SIG-M5 treated with dmso at 0.1 percent for 504 hours (cell line): ENCODE results near the gene WNT11.

ENCODE experiments used
- DNase-seq: peaks from one replicate; lab custom pipeline; 2025; ENCODE audit not compliant: unreplicated experiment; lab: John Stamatoyannopoulos, UW

WNT11 gene

GRCh38 chr11:76221365-76221764 is 15.1 kb upstream of the WNT11 start:
- DNase-seq: no peak

DNA sequence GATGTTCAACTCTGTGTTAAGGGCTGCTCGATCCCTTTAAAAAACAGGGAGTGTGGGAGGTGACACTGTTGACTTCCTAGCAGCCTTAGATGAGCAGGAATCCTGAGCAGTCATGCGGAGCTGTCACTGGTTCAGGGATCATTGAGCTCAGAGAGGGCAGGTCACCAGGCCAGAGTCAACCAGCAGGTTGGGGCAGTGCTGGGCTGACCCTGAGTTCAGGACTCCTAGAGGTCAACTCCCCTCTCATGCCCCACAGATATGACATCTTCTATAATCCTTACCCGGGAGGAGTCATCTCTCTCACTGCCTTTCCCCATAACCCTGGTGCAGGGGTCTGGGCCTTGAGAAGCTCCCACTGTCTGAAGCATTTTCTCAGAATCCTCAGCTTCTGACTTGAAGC is 12.9 kb upstream of the WNT11 start:
- DNase-seq: no peak

DNA sequence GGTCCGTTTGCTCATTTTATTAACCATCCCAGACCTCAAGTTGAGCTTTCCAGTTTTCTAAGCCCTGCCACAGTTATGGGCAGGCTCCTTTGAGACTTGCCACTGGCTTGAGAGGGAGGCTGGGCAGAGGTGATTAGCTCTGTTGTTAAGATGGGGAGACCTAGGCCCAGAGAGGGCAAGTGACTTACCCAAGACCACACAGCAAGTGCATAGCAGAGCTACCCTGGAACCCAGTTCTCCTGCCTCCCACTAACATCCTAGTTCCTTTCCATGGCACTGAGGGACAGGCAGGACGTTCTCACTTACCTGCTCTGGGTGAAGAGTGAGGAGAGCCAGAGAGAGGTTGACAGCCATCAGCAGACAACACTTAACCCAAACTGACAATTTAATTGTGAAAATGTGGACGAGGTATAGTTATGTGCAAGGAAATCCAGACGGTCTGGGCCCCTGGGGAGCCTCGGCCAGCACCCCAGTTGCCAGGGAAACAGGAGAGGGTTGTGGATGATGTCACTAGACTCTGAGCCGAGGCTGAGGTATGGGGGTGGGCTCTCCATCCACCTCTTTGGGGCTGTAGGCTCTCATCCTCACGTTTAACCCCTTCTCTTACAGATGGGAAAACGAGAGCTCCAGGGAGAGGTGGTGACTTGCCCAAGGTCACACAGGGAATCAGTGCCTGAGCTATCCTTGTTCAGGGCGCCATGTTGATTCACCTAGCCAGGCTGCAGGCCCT is 12.3 kb upstream of the WNT11 start:
- DNase-seq: no peak

DNA sequence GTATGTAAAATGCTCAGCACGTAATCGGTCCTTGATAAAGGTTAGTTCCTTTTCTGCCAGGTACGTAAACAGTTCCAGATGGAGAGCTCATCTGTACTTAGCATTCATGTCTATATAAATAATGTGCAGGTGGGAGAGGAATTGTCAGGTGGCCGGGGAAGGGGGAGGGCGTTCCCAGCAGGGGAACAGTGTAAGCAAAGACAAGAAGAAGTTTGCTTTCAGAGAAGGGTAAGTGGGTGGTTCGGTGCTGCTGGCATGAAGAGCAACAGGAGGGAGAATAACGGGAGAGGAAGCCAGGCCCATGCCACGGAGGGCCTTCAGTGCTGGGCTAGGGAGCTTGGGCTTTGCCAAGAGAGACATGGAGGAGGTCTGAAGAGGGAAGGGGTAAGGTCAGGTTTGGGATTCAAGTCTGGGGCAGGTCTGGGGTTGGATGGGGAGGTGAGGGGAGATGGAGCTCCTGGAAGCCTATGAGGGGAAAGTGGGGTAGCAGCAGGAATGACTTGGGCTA is 11.4 kb upstream of the WNT11 start:
- no peak for DNase-seq

- no peak for DNase-seq
Measured at GRCh38 chr11:76216536-76217325, 10.4 kb upstream of the WNT11 start.

- DNase-seq: no peak
Measured at GRCh38 chr11:76215941-76216340, 9.6 kb upstream of the WNT11 start.

- DNase-seq: peak; percentile 25
Measured at GRCh38 chr11:76214968-76215548, 8.8 kb upstream of the WNT11 start.

GRCh38 chr11:76214186-76214585 is 7.9 kb upstream of the WNT11 start:
- DNase-seq: no peak

- DNase-seq: no peak
Measured at GRCh38 chr11:76212086-76213035, 6.1 kb upstream of the WNT11 start.

- DNase-seq: no peak
Measured at GRCh38 chr11:76210931-76211851, 4.9 kb upstream of the WNT11 start.

- DNase-seq: peak; percentile 25
Measured at GRCh38 chr11:76209973-76210930, 4.0 kb upstream of the WNT11 start.

DNA sequence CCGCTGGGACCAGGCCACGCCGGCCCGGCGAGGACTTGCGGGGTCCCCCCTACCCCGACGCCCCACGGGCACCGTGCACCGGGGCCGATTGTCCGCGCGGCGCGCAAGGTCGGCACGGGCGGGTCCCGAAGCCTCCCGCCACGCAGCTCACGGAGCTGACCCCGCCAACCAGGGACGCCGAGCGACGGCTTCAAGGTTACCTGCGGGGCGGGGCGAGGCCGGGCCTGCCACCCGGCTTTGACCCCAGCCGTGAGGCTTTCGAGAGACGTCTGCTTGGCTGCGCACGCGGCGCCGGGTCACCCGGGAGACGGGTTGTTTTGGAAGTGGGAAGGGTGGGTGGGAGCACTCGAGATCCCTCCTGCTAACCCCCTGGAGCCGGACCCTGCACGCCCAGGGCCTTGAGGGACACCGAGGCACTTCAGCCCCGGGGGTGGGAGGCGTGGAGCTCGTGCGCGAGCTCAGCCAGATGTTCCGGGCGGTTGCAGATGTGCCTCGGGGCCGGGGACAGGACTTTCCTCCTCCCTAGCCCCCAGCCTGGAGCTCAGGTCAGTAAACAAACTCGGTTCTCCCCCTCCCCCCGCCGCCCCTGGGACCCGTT is 3.2 kb upstream of the WNT11 start:
- DNase-seq: no peak

DNA sequence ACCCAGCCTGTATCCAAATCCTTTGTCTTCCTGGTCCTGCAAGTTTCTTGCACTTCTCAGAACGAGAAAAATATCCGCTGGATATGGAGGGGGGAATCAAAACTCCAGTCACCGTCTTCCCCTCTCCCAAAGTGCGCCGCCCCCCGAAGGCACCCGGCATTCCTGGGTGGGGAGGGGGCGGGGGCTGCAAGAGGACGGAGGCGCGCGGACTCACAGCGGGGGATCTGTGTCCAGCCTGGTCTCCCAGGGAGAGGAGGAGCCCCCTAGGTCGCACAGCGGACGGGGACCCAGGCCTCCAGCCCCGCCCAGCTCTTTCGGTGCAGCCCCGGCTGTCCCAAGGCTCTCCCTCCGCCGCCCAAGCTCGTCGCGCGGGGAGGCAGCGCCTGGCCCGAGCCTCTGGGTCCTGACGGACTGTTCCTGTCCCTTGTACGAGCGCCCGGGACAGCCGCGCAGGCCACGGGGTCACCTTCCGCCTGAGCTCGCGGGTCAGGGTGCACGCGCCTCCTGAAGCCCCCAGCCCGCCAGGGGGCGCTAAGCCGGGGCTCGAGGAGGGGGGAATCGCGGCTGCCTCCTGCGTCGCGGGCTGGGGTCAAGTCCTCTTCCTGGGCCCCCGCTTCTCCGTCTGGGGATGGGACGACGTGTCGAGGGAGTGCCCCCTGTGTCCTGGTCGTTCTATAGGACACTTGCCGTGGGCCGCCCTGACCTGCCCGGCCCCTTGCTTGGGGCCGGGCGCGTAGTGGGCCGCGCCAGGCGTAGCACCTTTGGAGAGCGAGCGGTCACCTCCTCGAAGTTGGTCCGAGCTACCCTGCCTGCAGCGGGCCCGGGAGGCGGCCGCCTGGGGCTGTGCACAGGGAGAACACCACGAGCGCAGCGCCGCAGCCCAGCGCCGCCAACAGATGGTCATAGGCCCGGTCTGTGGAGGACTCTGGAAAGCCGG is 2.4 kb upstream of the WNT11 start:
- DNase-seq: peak; percentile 32

DNA sequence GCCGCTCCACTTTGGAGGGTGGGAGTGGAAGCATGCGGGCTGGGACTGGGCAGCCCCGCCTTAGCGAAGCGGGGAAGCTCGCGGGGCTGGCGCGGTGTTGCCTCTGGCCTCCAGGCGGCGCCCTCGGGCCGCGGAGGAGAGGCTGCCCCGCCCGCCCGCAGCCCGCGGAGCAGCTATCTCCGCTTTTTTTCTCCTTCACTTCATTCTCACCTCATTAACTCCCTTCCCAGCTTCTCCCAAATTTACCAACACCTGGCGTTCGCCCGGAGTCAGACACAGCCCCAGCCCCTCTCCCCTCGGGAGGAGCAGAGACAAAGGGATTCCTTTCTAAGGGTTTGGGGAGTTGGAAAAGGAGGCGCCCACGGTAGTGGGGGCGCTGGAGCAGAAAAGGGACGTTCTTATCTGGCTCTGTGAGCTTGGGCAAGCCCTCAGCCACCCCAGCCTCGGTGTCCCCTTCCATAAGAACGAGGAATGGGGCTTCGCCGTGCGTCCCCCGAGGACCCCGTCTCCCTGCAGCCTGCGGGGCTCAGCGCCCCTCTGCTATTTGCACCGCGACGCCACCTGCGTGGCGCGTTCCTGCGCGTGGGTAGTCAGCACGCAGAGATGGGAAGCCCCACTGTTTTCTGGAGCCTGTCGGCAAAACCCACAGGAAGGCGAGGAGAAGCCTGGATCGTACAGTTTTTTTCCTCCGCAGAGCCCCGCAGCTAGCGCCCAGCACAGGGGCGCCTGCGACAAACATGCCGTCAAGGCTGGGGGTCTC is 1.5 kb upstream of the WNT11 start:
- peak; percentile 68 for DNase-seq

DNA sequence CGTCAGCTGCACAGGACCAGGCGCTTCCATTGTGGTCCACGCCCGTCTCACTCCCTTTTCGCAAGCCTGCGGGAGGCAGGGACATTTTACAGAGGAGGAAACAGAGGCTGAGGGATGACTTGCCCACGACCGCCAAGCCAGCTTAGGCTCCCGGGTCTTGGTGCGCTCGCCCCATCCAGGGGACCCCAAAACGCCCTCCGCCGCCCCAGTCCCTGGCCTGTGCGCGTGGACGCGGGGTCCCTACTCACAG is 300 bp downstream of the WNT11 start:
- no peak for DNase-seq

- DNase-seq: no peak
Measured at GRCh38 chr11:76205252-76206076, 838 bp downstream of the WNT11 start.
